ENCODE results near the gene LPP. TPM values are rescaled to one million over a fixed set of nuclear protein-coding genes. Genes with fewer than 3 reads are reported as not detected.
A peak's percentile ranks its signal among the peaks of the same experiment; 100 is the strongest.

The LPP gene
- total and polyA plus RNA-seq, 2 donors (not counting 1 experiment from before 2014, with no cell fraction given) = 7.6 to 81.7 TPM

DNA sequence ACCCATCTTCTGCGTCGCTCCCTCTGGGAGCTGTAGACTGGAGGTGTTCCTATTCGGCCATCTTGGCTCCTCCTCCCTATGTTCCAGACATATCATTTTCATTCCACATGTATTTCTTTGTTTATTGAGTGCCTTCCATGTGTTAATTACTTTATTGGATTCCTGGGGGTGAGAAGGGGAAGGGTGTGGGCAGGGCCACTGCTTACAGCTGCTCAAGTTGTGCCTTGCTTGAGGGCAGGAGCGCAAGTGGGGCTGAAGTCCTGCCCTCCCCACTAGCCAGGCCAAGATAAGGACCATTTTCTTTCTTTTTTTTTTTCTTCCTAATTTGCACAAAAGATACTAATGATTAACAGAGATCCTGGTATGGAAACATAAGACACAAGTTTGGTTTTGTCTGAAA, 224.8 kb downstream of the LPP start:
- H3K4me3 Mint-ChIP-seq = no peak overlapping the region
- H3K27me3 ChIP-seq (replicated peaks in 1 of 4; ENCODE audit: control extremely low read depth in 1 of 4, control insufficient read depth in 3 of 4, insufficient read depth in 4 of 4, low read length in 3 of 4) = no peaks in the 10 kb centered on the region
- CTCF ChIA-PET = no interaction called here
- H3K9ac ChIP-seq (ENCODE audit: low read length) = no peak overlapping the region
- H3K4me1 Mint-ChIP-seq = peaks cover 31% of the 10 kb centered on the region
- DNase-seq = no peak
- intact Hi-C loops (cut with micrococcal nuclease) = no loop called here
- no peak overlapping the region for H3K4me3 ChIP-seq (ENCODE audit: control extremely low read depth in 1 of 5, extremely low read depth in 1 of 5, insufficient read depth in 1 of 5, low read depth in 2 of 5, low read length in 4 of 5)
- POLR2A ChIA-PET = no interaction called here
- H3K79me2 ChIP-seq (ENCODE audit: control insufficient read depth, insufficient read depth, low read length) = peaks cover 9% of the 10 kb centered on the region
- H3K9me3 Mint-ChIP-seq (ENCODE audit: insufficient read depth) = no peaks in the 10 kb centered on the region
- no peak for ATAC-seq (ENCODE audit: low read depth)
- peaks cover 9 to 14% of the 10 kb centered on the region in 2 donors for H3K4me1 ChIP-seq (ENCODE audit: control insufficient read depth in 2 of 2, insufficient read depth in 2 of 2, low read length in 2 of 2)
- peak overlapping the region; percentile 10 for H3K27ac Mint-ChIP-seq
- H3K9me3 ChIP-seq (ENCODE audit: control extremely low read depth in 1 of 3, control insufficient read depth in 2 of 3, insufficient read depth in 1 of 3, low read length in 2 of 3) = peaks cover 0 to 9% (median 0%) of the 10 kb centered on the region in 3 donors
- no peaks in the 10 kb centered on the region for H3K27me3 Mint-ChIP-seq
- no peak overlapping the region for H3K4me2 ChIP-seq (replicated peaks; ENCODE audit: low read depth, low read length, poor library complexity, severe bottlenecking)
- H3K27ac ChIP-seq (ENCODE audit: low read length in 2 of 2) = no peak overlapping the region
- no CpG with 5 or more reads among the region's 4 CpGs for WGBS (ENCODE audit: insufficient coverage)
- no peaks in the 10 kb centered on the region for H4K20me1 ChIP-seq (ENCODE audit: control insufficient read depth, insufficient read depth, low read length, poor library complexity, severe bottlenecking)
- no peak for TF ChIP-seq EZH2 (IDR thresholded peaks at IDR 0.05; ENCODE audit: borderline replicate concordance, insufficient read depth, low read depth, low read length, poor library complexity, severe bottlenecking)
- no peak for TF ChIP-seq CTCF (IDR thresholded peaks at IDR 0.05)
- no peaks in the 10 kb centered on the region for H3K36me3 ChIP-seq (replicated peaks in 1 of 2; ENCODE audit: control extremely low read depth in 1 of 2, control insufficient read depth in 1 of 2, extremely low read depth in 1 of 2, insufficient read depth in 2 of 2, low read length in 1 of 2)
- no peak overlapping the region for H2AFZ ChIP-seq (ENCODE audit: insufficient read depth, low read depth, low read length, poor library complexity, severe bottlenecking)

- CTCF ChIA-PET = interaction anchor here (0.6 to 1.3 kb wide), 3 partner anchors 14 to 101 kb away, joined by 3 to 4 read pairs (median 3); no protein-coding TSS in a partner anchor
Observed at GRCh38 chr3:188380252-188380651, 226.3 kb downstream of the LPP start.

More at GRCh38 chr3:188380252-188380651, 226.3 kb downstream of the LPP start:
- Histone ChIP-seq H3K27me3 (replicated peaks in 1 of 4; ENCODE audit: control extremely low read depth in 1 of 4, control insufficient read depth in 3 of 4, insufficient read depth in 4 of 4, low read length in 3 of 4) (no peaks in the 10 kb centered on the region), H3K4me2 (replicated peaks; ENCODE audit: low read depth, low read length, poor library complexity, severe bottlenecking) (no peak overlapping the region), H3K9ac (ENCODE audit: low read length) (no peak overlapping the region), H3K4me1 (ENCODE audit: control insufficient read depth in 2 of 2, insufficient read depth in 2 of 2, low read length in 2 of 2) (peaks cover 14 to 20% of the 10 kb centered on the region in 2 donors), H3K36me3 (replicated peaks in 1 of 2; ENCODE audit: control extremely low read depth in 1 of 2, control insufficient read depth in 1 of 2, extremely low read depth in 1 of 2, insufficient read depth in 2 of 2, low read length in 1 of 2) (no peaks in the 10 kb centered on the region), H3K79me2 (ENCODE audit: control insufficient read depth, insufficient read depth, low read length) (peaks cover 9% of the 10 kb centered on the region), H3K27ac (ENCODE audit: low read length in 2 of 2) (no peak overlapping the region), H4K20me1 (ENCODE audit: control insufficient read depth, insufficient read depth, low read length, poor library complexity, severe bottlenecking) (no peaks in the 10 kb centered on the region), H3K4me3 (ENCODE audit: control extremely low read depth in 1 of 5, extremely low read depth in 1 of 5, insufficient read depth in 1 of 5, low read depth in 2 of 5, low read length in 4 of 5) (no peak overlapping the region), H3K9me3 (ENCODE audit: control extremely low read depth in 1 of 3, control insufficient read depth in 2 of 3, insufficient read depth in 1 of 3, low read length in 2 of 3) (peaks cover 0 to 9% (median 0%) of the 10 kb centered on the region in 3 donors), H2AFZ (ENCODE audit: insufficient read depth, low read depth, low read length, poor library complexity, severe bottlenecking) (no peak overlapping the region)
- peaks cover 41% of the 10 kb centered on the region for H3K4me1 Mint-ChIP-seq
- TF ChIP-seq CTCF (IDR thresholded peaks at IDR 0.05) (no peak), EZH2 (IDR thresholded peaks at IDR 0.05; ENCODE audit: borderline replicate concordance, insufficient read depth, low read depth, low read length, poor library complexity, severe bottlenecking) (no peak)
- no peak overlapping the region for H3K27ac Mint-ChIP-seq
- H3K9me3 Mint-ChIP-seq (ENCODE audit: insufficient read depth) = no peaks in the 10 kb centered on the region
- intact Hi-C loops (cut with micrococcal nuclease) = no loop called here
- DNase-seq = no peak
- H3K4me3 Mint-ChIP-seq = no peak overlapping the region
- ATAC-seq (ENCODE audit: low read depth) = no peak
- H3K27me3 Mint-ChIP-seq = no peaks in the 10 kb centered on the region
- POLR2A ChIA-PET = interaction anchor here (0.6 to 1.0 kb wide), 2 partner anchors 10 to 18 kb away, joined by 3 to 8 read pairs; no protein-coding TSS in a partner anchor
- WGBS (ENCODE audit: insufficient coverage) = no CpG with 5 or more reads among the region's 2 CpGs
